ENCODE results near the gene RAD51B.

RAD51B gene

DNA sequence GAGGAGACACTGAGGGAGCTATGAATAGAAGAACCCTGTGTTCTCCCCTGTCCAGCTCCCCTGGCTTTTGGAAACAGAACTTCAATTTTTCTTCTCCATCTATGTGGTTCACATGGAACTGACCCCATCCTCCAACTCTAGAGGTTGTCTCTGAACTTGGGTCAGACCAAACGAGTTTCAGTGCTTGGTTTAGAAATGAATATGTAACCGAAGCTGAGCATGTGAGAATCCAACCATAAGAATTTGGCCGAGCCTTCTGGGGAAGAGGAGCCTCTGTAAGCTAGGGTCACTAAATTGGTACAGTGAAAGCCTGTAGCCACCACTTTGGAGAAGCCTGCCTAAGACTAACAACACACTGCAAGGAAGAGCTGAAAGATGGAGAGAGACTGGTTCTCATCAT is 508.9 kb downstream of the RAD51B start:
- no peak for DNase-seq (ENCODE audit: low read depth in 3 of 3)

DNA sequence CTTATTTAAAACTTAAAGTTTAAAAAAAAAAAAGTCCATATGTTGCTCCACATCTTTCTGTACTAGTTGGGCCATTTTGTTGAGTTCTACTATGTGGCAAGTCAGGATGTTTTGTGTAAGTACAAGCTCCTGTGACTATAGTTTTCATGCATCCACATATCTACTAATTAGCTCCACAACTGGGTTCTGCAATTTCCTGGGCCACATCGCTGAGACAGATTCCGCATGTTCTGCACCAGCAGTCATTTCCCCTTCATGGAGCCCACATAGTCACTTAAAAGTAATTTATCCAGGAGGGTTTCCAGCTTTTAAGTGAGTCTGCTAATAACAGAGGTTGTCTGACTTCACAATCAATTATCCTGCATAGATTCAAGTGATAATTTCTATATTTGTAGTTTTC is 511.8 kb downstream of the RAD51B start:
- no peak for DNase-seq (ENCODE audit: low read depth in 3 of 3)

DNA sequence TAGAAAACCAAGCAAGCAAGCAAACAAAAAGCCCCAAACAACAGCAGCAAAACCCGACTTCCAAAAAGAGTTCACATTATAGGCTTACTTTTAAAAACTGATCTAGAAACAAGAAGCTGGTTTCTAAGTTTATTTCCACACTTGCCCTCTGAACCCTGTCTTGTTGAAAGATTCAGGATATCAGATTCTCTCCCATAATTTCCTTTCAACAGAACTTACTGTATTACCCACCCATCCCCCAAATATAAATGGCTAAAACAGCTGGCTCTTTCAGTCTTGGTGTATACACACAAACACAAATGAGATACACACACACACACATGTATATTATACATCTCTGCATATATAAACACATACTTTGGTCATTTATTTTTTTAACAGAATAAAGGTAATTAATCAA is 512.4 kb downstream of the RAD51B start:
- DNase-seq (ENCODE audit: low read depth in 3 of 3), result no peak

DNA sequence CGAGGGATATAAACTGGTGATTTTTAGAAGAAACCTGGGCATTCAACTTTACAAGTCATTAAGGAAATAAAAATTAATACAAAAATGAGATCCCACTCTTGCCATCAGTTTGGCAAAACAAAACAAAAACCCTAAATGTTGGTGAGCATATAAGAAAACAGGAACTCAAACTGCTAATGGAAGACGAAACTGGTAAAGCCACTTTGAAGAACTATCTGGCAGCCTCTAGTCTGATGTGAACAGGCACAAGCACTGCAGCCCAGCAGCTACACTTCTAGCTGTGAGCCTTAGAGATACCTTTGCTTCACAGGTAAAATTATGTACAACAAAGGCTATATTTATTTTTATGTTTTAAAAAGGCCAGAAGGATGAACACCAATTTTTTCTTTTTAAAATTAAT is 513.7 kb downstream of the RAD51B start:
- no peak for DNase-seq (ENCODE audit: low read depth in 3 of 3)

DNA sequence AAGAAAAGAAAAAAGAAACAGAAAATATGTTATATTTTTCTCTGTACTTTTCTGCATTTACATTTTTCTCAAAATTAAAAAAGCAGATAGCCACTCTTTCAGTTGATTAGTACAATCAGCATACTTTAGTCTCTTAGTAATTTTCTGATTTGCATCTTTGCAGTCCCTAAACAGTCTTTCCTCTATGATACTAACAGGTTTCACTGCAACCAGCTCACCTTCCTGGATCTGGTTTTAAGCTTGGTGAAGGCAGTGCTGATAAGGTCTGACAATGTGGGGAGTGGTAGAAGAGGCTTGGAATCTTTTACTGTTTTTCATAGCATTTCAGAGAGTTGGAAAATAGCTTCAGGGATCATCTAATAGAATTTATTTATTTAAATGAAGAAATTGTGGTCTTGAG is 515.7 kb downstream of the RAD51B start:
- no peak for DNase-seq (ENCODE audit: low read depth in 3 of 3)

DNA sequence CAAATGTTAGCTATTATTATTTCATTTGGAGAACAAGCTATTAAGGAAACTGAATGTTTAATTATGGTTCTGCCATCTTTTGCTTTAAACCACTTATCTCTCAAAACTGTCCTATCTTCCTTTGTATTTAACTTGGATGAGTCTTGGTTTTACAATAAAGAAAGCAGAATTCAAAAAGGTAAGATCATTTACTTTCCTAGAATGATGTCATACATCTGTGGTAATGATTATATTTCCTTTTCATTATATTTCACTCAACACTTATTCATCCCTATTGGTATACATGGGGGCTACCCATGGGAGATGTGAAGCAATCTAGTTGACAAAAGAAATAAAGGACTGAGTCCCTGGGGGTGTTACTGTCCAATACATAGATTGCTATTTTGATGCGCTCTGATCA is 516.6 kb downstream of the RAD51B start:
- DNase-seq (ENCODE audit: low read depth in 3 of 3), result no peak

DNA sequence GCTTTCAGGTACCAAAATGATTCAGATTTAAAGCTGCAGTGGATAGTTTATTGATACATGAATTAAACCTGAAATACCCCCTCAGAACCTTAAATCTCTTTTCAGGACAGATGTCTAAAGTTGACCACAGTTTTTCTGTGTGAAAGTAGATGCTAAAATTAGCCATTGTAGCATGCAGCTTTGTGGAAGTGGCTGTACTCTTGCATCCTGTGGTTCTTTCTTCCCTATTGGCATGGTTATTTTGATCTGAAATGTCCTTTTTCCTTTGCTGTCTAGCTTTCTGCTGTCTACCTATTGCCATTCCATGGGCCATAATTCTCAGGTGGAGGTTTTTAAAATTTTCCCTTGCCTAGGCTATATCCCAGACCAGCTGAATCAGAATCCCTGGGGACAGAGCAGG is 517.7 kb downstream of the RAD51B start:
- DNase-seq (ENCODE audit: low read depth in 3 of 3), result no peak

DNA sequence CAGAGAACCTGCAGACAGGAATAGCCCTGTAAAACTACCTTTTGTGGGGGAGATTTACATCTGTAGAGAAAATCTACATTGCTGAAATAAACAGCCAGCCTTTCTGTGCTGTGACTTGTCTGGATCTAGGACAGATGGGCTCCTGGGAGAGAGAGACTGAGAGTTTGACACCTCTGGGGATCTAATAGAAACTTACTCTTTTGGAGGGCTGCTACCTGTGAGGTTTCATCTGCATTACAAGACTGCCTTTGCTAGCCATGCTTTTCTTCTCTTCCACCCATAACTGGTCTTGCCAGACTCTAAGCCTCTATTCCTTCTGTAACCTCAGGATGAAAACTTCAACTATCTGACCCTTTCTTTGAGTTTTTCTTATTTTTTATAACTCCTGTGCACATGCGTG is 520.7 kb downstream of the RAD51B start:
- no peak for DNase-seq (ENCODE audit: low read depth in 3 of 3)

DNA sequence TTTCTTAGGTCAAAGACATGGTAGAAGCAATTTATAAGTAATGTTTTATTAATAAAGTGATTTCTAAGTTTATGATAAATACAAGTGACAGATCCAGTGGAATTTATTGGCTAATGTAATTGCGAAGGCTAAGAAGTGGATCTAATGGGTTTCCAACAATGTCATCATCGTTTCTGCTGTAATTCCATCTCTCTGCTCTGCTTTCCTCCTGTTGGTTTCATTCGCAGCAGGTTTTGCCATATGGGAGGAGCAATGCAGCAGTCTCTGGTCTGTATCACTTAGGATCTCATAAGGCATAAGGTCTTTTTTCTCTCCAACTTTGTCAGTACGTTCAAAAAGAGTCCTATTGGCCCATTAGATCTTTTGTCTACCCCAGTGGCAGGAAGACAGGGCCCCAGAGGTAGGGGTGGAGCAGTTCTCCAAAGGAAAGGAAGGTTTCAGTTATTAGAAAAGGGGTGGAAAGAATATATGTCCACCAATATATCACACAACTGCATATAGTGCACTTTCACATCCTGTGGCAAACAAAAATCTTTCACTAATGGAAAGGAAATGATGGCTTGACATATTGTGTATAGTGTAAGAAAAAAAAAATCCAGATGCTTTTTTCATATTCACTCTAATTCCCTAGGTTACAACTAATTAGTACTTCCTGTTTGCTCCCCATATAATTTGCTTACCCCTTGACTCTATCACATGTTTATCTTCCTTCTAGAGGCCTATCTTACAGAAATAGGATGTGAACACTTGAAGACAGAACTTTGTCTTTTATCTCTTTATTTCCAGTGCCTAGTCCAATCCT is 522.0 kb downstream of the RAD51B start:
- DNase-seq (ENCODE audit: low read depth in 3 of 3), result no peak

DNA sequence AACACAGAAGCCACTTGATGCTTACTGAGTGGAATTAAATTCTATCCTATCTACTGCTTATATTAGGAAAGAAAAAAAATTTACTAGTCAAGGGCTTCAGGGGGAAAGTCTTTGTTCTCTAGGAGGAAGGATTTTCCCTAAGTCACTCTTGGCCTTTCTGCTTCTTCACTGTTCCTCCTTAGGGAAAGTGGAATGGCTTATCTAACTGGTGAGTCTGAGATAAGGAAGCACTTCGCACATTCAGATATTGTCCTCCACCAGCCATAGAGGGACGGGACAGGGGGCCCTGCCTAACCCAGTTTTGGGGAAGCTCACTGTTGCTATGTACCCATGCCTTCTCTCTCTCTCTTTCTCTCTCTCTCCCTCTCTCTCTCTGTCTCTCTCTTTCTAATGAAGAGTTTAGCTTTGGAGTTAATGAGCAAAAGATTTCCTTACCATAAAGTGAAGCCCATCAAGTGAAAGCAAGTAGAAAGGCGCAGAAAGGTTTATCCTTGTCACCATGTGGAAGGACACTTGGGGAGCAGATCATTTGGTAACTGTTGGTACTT is 522.7 kb downstream of the RAD51B start:
- DNase-seq (ENCODE audit: low read depth in 3 of 3), result no peak

DNA sequence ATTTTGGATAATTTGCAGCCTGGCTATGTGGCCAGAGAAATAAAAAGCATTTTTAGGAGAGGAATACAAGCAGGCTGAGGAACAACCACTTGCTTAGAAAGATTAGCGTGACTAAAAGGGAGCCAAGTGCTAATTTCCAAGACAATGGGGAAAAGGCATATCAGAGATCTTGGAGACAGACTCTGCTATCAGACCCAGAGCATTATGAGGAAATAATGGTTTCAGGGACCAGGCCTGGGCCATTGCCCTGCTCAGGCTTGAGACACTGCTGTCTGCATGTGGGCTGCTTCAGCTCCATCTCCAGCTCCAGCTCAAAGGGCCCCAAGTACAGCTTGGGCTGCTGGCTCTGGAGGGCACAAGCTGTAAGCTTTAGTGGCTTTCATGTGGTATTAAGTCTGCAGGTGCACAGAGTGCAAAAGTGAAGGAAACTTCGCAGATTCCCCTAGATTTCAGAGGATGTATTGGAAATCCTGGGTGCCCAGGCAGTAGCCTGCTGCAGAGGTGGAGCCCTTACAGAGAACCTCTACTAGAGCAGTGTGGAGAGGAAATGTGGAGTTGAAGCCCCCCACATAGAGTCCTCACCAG is 524.0 kb downstream of the RAD51B start:
- DNase-seq (ENCODE audit: low read depth in 3 of 3), result no peak

DNA sequence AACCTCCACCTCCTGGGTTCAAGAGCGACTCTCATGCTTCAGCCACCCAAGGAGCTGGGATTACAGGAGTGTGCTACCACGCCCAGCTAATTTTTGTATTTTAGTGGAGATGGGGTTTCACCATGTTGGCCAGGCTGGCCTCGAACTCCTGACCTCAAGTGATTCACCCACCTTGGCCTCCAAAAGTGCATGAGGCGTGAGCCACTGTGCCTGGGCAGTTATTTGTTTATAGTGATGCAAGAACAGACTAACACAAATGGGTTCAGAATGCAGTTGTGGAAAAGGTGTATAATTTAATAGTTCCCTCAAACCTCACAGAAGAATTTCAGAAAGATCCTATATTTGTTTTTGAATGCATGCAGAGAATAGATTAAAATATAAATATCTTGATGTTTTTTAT is 526.2 kb downstream of the RAD51B start:
- DNase-seq (ENCODE audit: low read depth in 3 of 3), result no peak

DNA sequence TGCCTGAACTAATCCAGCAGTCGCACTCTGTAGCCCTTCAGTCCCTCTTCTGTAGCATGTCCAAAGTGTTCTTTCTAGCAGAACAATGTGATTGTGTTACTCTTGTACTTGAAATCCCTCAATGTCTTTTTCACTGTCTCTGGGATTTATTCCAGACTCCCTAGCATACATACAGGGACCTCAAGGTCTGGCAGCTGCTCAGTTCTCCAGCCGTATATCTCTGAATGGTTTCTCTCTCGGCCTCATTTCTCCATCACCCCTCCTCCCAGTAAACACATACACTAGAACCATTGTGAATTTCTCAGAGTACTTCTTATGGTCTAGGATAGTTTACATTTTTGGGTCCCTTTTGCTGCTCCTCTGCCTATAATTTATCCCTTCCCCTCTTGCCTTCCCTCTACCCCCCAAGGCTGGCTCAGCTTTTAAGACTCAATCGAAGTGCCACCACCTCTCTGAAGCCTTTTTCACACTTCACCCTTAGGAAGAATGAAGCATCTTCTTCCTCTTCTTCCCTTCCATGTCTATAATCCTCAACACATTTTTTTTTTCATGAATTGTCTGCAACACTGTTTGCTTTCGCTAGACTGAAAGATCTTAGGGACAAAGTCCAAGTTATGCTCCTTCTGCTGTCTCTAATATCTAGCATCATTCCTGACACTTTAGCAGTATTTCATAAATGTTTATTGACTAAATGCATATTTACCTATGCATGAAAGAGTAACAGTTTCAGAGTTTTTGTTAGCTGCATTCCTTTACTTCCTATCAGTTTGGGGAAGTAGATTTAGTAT is 527.2 kb downstream of the RAD51B start:
- no peak for DNase-seq (ENCODE audit: low read depth in 3 of 3)

DNA sequence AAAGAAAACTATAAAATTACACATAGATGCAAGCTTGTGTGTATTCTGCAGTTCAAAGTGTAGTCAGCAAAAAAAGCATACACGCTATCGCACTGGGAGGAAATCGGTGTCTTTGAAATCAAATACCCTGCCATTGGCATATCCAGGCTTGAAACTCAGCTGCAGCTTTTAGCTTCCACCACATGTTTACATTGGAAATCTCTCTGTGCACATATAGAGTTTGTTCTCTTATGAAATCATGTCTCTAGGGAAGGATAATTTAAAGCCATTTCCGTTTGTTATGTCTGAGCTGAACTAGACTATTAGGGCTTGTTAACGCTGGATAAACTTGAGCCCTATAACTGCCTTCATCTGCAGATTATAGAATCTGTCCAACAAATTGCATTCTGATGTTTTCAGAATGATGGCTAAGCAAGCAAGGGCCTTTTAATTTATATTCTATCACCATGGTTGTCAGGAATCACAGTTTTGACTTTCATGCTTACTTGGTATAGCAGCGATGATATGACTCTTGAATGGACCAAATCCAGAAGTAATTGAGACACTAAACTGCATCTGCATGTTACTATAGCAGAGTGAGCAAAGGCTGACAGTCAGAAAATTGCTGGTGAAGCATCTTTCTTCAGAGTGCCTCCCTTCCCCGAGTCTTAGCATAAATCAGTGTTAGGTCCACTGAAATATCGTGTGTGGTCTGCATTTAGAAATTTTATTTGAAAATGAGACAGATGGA is 530.5 kb downstream of the RAD51B start:
- DNase-seq (ENCODE audit: low read depth in 3 of 3), result no peak

DNA sequence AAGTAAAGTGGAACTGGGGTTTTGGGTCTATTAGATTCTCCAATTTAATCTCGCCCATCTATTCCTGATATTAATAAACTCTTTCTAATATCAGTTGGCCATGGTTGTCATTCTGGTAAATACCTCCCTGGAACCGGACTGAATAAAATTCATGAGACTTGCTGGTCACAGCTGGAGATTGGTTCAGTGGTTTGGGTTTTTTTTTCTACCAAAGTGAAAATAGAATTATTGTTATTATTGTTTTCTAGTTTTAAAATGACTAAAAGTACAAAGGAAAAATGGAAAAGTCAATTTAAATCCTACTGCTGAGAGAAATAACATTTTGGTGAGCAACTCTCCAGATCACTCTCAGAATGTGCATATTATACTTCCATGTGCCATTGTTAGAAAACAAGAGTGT is 535.8 kb downstream of the RAD51B start:
- DNase-seq (ENCODE audit: low read depth in 3 of 3), result no peak

DNA sequence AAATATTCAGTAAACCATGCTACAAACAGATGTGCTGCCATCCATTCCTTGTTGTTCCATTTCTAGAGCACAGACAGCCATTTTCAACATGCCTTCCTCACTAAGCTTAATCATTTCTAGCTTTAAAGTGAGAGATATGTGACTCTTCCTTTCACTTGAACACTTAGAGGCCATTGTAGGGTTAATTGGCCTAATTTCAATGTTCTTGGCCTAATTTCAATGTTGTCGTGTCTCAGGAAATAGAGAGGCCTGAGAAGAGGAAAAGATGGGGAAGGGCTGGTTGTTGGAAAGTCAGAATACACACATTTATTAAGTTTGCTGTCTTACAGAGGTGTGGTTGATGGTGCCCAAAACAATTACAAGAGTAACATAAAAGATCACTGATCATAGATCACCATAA is 538.2 kb downstream of the RAD51B start:
- DNase-seq (ENCODE audit: low read depth in 3 of 3), result no peak

DNA sequence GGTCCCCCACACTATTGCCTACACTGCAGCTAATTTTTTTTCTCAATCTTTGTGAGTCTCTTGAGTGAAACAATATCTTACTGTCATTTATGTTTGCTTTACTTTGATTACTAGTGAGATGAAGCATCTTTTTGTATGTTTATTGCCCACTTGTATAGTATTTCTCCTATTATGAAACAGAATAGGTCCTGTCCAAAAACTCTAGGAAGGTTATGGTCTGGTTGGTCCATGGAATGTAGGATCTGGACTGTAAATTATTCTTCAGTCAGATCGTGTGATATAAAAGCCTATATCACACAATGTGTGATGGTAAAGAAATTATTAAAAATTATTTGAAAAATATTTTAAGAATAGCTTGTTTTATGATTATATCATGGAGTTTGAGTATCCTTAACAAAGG is 538.9 kb downstream of the RAD51B start:
- DNase-seq (ENCODE audit: low read depth in 3 of 3), result no peak

DNA sequence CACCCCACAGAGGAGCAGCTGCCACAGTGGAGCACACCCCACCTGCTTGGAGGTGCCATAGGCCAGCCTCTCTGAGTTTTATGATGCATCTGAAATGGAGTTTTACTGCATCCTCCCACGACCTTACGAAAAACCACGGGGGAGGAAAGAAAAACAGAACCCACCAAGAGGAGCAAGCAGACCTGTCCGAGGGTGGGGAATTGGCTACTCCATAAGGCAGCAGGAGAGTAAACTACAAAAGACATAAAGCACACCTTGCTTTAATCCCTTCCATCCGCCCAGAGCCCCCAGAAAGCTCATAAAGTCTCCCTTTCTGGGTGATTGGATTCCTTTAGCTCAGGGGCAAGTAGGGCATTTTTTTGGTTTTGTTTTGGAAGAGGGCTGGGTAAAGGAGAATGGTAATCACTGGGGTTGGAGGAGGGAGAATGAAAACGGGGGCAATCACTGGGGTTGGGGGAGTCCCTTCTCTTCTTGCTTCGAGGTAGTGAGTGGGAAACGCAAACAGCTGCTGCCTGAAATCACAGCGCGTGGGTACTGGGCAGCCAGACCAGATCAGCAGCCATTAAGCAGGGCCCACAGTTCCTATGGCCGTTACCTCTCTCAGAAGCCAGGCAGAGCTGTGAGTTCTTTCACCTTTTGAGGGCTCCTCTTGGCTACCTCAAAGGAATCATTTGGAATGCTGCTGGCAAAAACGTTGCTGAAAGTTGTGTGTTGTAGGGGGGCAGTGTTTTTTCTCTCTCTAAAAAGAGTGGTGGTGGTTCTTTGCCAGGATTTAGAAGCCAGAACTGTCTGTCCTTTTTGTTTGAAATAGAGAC is 539.6 kb downstream of the RAD51B start:
- DNase-seq (ENCODE audit: low read depth in 3 of 3), result no peak

DNA sequence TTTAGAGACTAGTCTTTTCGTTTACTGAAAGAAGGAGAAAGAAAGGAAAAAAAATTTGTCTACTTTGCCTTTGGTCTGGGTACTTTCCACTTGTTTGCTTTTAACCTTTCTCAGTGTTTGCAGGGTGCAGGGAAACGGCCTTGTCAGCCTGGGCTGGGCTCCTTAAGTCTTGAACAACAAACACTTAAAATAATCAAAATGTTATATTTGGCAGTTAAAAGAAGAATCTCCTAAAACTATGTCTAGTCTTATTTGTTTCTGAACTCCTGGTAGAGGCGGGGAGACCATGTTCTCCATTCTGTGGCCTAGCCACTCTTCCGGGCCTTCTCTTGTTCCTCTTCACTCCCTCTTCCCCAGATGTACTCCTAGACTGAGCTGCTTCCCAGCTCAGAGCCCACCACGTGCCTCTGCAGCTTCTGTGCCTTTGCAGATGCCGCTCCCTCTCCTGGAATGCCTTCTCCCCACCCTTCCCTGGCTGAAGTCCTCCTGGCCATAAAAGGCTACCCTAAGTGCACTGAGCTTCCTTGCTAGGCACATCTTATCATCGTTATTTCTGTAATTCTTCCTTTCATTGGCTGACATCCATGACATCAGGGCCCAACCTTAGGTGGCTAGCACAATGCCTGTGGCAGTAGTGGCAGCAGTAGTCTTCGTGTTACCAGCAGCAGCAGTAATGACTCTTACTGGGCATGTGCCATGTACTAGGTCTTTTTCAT is 540.4 kb downstream of the RAD51B start:
- no peak for DNase-seq (ENCODE audit: low read depth in 3 of 3)

DNA sequence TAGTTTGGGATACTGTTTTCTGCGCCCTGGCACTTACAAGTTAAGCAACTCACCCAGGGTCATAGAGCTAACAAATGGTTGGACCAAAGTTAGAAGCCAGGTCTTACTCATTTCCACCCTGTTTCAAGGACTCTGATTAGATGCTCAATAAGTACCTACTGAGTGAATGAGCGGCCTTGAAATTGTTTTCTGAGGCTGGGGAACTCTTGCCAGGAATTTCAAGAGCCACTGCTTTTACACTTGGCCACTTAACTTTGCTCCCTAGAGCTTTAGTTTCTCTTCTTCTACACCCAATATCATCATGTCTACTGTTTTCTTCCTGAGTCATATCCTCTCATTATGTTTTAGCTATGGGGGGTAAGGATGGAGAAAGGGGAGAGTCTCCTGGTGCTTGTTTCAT is 541.7 kb downstream of the RAD51B start:
- DNase-seq (ENCODE audit: low read depth in 3 of 3), result no peak

DNA sequence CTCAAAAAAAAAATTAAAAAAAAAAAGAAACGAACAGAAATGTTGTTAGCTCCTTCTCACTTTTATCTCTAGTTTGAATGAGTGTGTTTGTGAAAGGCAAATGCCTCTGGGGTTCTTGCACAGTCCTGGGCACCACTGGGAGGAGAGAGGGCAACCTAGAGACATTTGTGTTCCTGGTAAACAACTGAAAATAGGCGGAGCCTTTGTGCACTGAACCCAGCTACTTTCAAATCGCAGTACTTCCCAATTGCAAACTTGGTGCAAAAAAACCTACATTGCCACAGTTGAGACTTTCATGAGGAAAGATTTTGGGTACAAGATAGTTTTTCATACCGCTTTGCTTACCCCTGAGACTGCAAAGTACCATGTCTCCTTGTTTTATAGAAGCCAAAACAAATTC is 543.3 kb downstream of the RAD51B start:
- DNase-seq (ENCODE audit: low read depth in 3 of 3), result no peak
